Measurements from ENCODE around the gene VWA8.

The VWA8 gene

GRCh38 chr13:41774605-41775218 lies 186.2 kb downstream of the VWA8 start (continued):
- TF ChIP-seq CTCF (tag by site-specific recombination; IDR thresholded peaks at IDR 0.05) = no peak

- Histone ChIP-seq H3K27ac (ENCODE audit: extremely low read depth, low read depth, low read length) (no peak overlapping the region), H3K36me3 (ENCODE audit: control insufficient read depth in 2 of 2, insufficient read depth in 1 of 2, low read length in 2 of 2) (no peaks in the 10 kb centered on the region), H3K9me3 (ENCODE audit: control insufficient read depth, insufficient read depth, low read depth, low read length) (no peaks in the 10 kb centered on the region), H3K4me1 (ENCODE audit: control insufficient read depth, insufficient read depth, low read length) (no peaks in the 10 kb centered on the region), H3K4me3 (ENCODE audit: low read depth, low read length) (no peak overlapping the region)
- POLR2A ChIA-PET = no interaction called here
- TF ChIP-seq, protein P1, sequence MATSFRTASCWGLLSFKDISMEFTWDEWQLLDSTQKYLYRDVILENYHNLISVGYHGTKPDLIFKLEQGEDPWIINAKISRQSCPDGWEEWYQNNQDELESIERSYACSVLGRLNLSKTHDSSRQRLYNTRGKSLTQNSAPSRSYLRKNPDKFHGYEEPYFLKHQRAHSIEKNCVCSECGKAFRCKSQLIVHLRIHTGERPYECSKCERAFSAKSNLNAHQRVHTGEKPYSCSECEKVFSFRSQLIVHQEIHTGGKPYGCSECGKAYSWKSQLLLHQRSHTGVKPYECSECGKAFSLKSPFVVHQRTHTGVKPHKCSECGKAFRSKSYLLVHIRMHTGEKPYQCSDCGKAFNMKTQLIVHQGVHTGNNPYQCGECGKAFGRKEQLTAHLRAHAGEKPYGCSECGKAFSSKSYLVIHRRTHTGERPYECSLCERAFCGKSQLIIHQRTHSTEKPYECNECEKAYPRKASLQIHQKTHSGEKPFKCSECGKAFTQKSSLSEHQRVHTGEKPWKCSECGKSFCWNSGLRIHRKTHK (tag by site-specific recombination; IDR thresholded peaks at IDR 0.05) = no peak
- peak; percentile 41; the same call in 1 of the 2 replicates for TF ChIP-seq PRDM6 (tag by site-specific recombination; IDR thresholded peaks at IDR 0.05)
- CTCF ChIA-PET = no interaction called here
These were observed 193.1 kb downstream of the VWA8 start for GRCh38 chr13:41767801-41768200.

GRCh38 chr13:41766439-41766838 lies 194.5 kb downstream of the VWA8 start:
- Histone ChIP-seq H3K4me1 (ENCODE audit: control insufficient read depth, insufficient read depth, low read length) (no peaks in the 10 kb centered on the region), H3K27ac (ENCODE audit: extremely low read depth, low read depth, low read length) (no peak overlapping the region), H3K9me3 (ENCODE audit: control insufficient read depth, insufficient read depth, low read depth, low read length) (no peaks in the 10 kb centered on the region), H3K4me3 (ENCODE audit: low read depth, low read length) (no peak overlapping the region), H3K36me3 (ENCODE audit: control insufficient read depth in 2 of 2, insufficient read depth in 1 of 2, low read length in 2 of 2) (no peaks in the 10 kb centered on the region)
- TF ChIP-seq PRDM1 (tag by site-specific recombination; IDR thresholded peaks at IDR 0.05) (peak; percentile 22; the same call in 1 of the 2 replicates), KLF8 (tag by site-specific recombination; IDR thresholded peaks at IDR 0.05) (no peak)
- CTCF ChIA-PET = interaction anchor here (1.0 kb wide), 1 partner anchor 98 kb away, joined by 3 read pairs; no protein-coding TSS in a partner anchor
- POLR2A ChIA-PET = no interaction called here

DNA sequence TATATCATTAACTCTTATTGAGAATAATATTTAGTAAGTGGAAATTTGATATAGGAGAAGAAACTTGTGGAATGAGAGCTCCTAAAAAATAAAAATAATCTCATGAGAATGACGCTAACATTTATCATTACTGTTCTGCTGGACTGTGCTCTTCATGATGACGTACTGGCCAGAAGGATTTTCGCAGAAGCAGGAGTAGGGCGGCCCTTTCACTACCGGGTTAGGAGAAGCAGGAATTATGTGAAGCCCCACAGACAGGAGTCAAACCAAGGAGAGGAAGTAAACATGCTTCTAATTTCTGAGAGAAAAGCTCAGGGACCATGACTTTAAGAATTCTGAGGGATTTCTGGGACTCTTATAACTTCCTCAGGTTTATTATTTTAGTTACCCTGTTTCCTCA lies 195.1 kb downstream of the VWA8 start:
- no peaks in the 10 kb centered on the region for H3K4me1 ChIP-seq (ENCODE audit: control insufficient read depth, insufficient read depth, low read length)
- H3K36me3 ChIP-seq (ENCODE audit: control insufficient read depth in 2 of 2, insufficient read depth in 1 of 2, low read length in 2 of 2) = no peaks in the 10 kb centered on the region
- no peak for TF ChIP-seq ZNF549 (tag by site-specific recombination; IDR thresholded peaks at IDR 0.05)
- no peak for TF ChIP-seq ZNF501 (tag by site-specific recombination; IDR thresholded peaks at IDR 0.05)
- no peak for TF ChIP-seq ZNF670 (tag by site-specific recombination; IDR thresholded peaks at IDR 0.05; ENCODE audit: low read depth)
- no peak for TF ChIP-seq ZNF555 (tag by site-specific recombination; conservative IDR thresholded peaks at IDR 0.05)
- TF ChIP-seq ZNF266 (tag by site-specific recombination; IDR thresholded peaks at IDR 0.05; ENCODE audit: low read depth) = no peak
- TF ChIP-seq ZFP69B (tag by site-specific recombination; IDR thresholded peaks at IDR 0.05) = no peak
- TF ChIP-seq ZNF146 (tag by site-specific recombination; IDR thresholded peaks at IDR 0.05) = no peak
- TF ChIP-seq ZNF677 (tag by site-specific recombination; IDR thresholded peaks at IDR 0.05) = no peak
- TF ChIP-seq ZBTB21 (tag by site-specific recombination; IDR thresholded peaks at IDR 0.05) = no peak
- TF ChIP-seq ZNF175 (tag by site-specific recombination; IDR thresholded peaks at IDR 0.05) = no peak
- no peak for TF ChIP-seq ZNF132 (tag by site-specific recombination; IDR thresholded peaks at IDR 0.05; ENCODE audit: borderline replicate concordance)
- no peak for TF ChIP-seq ZNF302 (tag by site-specific recombination; IDR thresholded peaks at IDR 0.05; ENCODE audit: low read depth)
- TF ChIP-seq ZBTB8A (tag by site-specific recombination; IDR thresholded peaks at IDR 0.05) = no peak
- no peak for TF ChIP-seq ZNF624 (tag by site-specific recombination; IDR thresholded peaks at IDR 0.05)
- no peak for TF ChIP-seq ZSCAN30 (tag by site-specific recombination; IDR thresholded peaks at IDR 0.05)
- no peak for TF ChIP-seq GLI2 (tag by site-specific recombination; IDR thresholded peaks at IDR 0.05; ENCODE audit: borderline replicate concordance, low read depth)
- ChIA-PET POLR2A (no interaction called here), CTCF (interaction anchor here (0.7 to 1.0 kb wide), 4 partner anchors 35 to 141 kb away, joined by 3 to 4 read pairs (median 3); no protein-coding TSS in a partner anchor)
- H3K27ac ChIP-seq (ENCODE audit: extremely low read depth, low read depth, low read length) = no peak overlapping the region
- H3K9me3 ChIP-seq (ENCODE audit: control insufficient read depth, insufficient read depth, low read depth, low read length) = no peaks in the 10 kb centered on the region
- H3K4me3 ChIP-seq (ENCODE audit: low read depth, low read length) = no peak overlapping the region
